ENCODE data around the gene LSMEM2.

LSMEM2 gene

DNA sequence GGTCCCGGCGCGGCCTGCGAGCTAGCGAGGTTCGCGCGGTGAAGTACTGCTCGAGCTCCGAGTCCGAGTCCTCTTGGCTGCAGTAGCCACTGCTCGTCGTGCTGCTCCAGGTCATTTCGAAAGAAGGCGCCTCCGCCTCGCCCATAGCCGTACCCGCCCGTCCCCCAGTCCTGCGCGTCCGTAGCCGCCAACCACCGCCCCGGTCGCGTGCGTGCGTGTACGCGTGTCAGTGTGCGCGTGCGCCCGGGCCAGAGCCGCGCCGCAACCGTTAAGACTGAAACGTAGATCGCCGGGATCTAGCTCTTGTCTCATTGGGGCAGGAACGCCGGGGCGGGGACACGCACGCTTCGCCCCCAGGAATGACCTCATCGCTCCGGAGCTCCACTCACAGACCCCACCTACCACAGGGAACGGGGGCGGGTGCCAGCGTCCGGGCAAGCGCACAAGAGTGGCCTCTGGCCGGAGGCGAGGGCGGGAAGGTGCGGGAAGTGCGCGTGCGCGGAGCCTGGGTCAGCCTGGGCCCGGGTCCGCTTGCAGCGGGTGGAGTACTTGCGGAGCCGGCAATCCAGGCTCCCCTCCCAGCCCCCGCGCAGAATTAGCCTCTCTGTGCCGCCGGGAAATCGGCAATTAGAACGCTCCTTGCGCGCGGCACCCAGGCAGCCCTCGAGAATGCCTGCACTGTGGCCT, 58.4 kb downstream of the LSMEM2 start:
- peak; percentile 94 for FAIRE-seq
- DNase-seq (ENCODE audit: low spot score), result peak; percentile 99
